ENCODE results near the gene YAE1. TPM values are rescaled to one million over a fixed set of nuclear protein-coding genes. Genes with fewer than 3 reads are reported as not detected.

YAE1 gene
- total and polyA plus RNA-seq, 2 of the 8 experiments (the other 6 are each of a cell fraction or from before 2014, with no cell fraction given): 24.1 to 38.0 TPM

- H2BK5ac ChIP-seq (ENCODE audit: low read depth, low read length): no peak overlapping the region
- FAIRE-seq: no peak
- ChIA-PET POLR2A (ENCODE audit: partially characterized antibody) (interaction anchor here (0.9 to 6.6 kb wide), 2 partner anchors 10 to 31 kb away, joined by 3 to 47 read pairs; partner anchors contain the start of gene RALA), CTCF (ENCODE audit: partially characterized antibody) (interaction anchor here (0.5 to 7.6 kb wide), 6 partner anchors 9 to 762 kb away, joined by 3 to 37 read pairs (median 4); no protein-coding TSS in a partner anchor)
- H3K9me3 ChIP-seq (ENCODE audit: insufficient read depth in 2 of 2, low read depth in 1 of 2, low read length in 1 of 2): no peaks in the 10 kb centered on the region
- no peaks in the 10 kb centered on the region for H3K79me1 ChIP-seq (ENCODE audit: low read depth, low read length)
- H3K9ac ChIP-seq (replicated peaks in 1 of 4; ENCODE audit: extremely low read depth in 1 of 4, low read depth in 3 of 4, low read length in 3 of 4): no peak overlapping the region
- no peaks in the 10 kb centered on the region for H3K23me2 ChIP-seq (ENCODE audit: low read depth, low read length)
- H3K18ac ChIP-seq (ENCODE audit: extremely low read depth, low read length): no peak overlapping the region
- no peak overlapping the region for H2AK5ac ChIP-seq (ENCODE audit: low read depth, low read length)
- no peak overlapping the region for H4K5ac ChIP-seq (ENCODE audit: insufficient read length, low read depth, low read length)
- no peaks in the 10 kb centered on the region for H3K36me3 ChIP-seq (ENCODE audit: control insufficient read depth in 2 of 4, insufficient read depth in 4 of 4, low read length in 3 of 4)
- no peak overlapping the region for H2BK12ac ChIP-seq (ENCODE audit: low read depth, low read length)
- H3K14ac ChIP-seq (ENCODE audit: insufficient read length): no peak overlapping the region
- DNase-seq (ENCODE audit: low read depth in 1 of 2, low spot score in 2 of 2): no peak
- H3K4me2 ChIP-seq (ENCODE audit: insufficient read depth in 1 of 2, low read depth in 2 of 2, low read length in 2 of 2): no peak overlapping the region
- H3K27me3 ChIP-seq (replicated peaks in 1 of 4; ENCODE audit: control insufficient read depth in 3 of 4, extremely low read depth in 1 of 4, insufficient read depth in 3 of 4, low read length in 3 of 4): peaks cover 0 to 10% (median 6%) of the 10 kb centered on the region in 4 experiments; a peak in 4 of 7 replicates
- no peak for TF ChIP-seq ATF2 (IDR thresholded peaks at IDR 0.05; ENCODE audit: low read length)
- no peak for TF ChIP-seq KDM5A (IDR thresholded peaks at IDR 0.05; ENCODE audit: low read length)
- no peak for TF ChIP-seq EZH2 (IDR thresholded peaks at IDR 0.05; ENCODE audit: low read depth, low read length, severe bottlenecking)
- TF ChIP-seq SUZ12 (IDR thresholded peaks at IDR 0.05; ENCODE audit: low read length): no peak
- no peak for TF ChIP-seq MAX (IDR thresholded peaks at IDR 0.05)
- TF ChIP-seq HDAC2 (IDR thresholded peaks at IDR 0.05; ENCODE audit: borderline replicate concordance in 1 of 2, low read depth in 2 of 2, low read length in 2 of 2): no peak
- H3K27ac ChIP-seq (ENCODE audit: low read depth, low read length): no peak overlapping the region
- 92% methylated on average over 4 of the region's 4 CpGs; no CpG with 5 or more reads in 1 of the 2 experiments for WGBS, 2 experiments (ENCODE audit: extremely low coverage in 1 of 2, insufficient coverage in 1 of 2, insufficient read length in 1 of 2, insufficient replicate concordance in 2 of 2, low coverage in 1 of 2, low lambda C conversion rate in 2 of 2, missing lambda C conversion rate in 1 of 2)
- H3K56ac ChIP-seq (replicated peaks; ENCODE audit: insufficient read length, low read depth, low read length): no peak overlapping the region
- H3K79me2 ChIP-seq (ENCODE audit: control insufficient read depth in 1 of 2, insufficient read depth in 2 of 2, low read length in 2 of 2): no peaks in the 10 kb centered on the region
- no peak overlapping the region for H2BK120ac ChIP-seq (replicated peaks; ENCODE audit: low read depth, low read length)
- H2BK20ac ChIP-seq (ENCODE audit: low read length): no peak overlapping the region
- no peak overlapping the region for H3K4ac ChIP-seq (replicated peaks; ENCODE audit: insufficient read length, low read depth, low read length)
- H4K8ac ChIP-seq (ENCODE audit: extremely low read depth, insufficient read depth, low read length): no peak overlapping the region
- H2AFZ ChIP-seq (ENCODE audit: low read length): no peak overlapping the region
- H3K4me1 ChIP-seq (replicated peaks in 1 of 4; ENCODE audit: control insufficient read depth in 3 of 4, insufficient read depth in 4 of 4, low read length in 3 of 4): peaks cover 0 to 4% (median 2%) of the 10 kb centered on the region in 4 experiments; a peak in 4 of 7 replicates
- no peak overlapping the region for H4K91ac ChIP-seq (replicated peaks; ENCODE audit: insufficient read length, low read length)
- no peak overlapping the region for H3K4me3 ChIP-seq (ENCODE audit: extremely low read depth in 1 of 4, insufficient read depth in 2 of 4, low read depth in 3 of 4, low read length in 4 of 4)
- no peak overlapping the region for H2BK15ac ChIP-seq (ENCODE audit: low read length)
- H3K23ac ChIP-seq (ENCODE audit: insufficient read length): peak overlapping the region; percentile 79
- H4K20me1 ChIP-seq (replicated peaks in 1 of 2; ENCODE audit: control insufficient read depth in 1 of 2, insufficient read depth in 2 of 2, low read length in 2 of 2): no peaks in the 10 kb centered on the region
These were observed 47.4 kb downstream of the YAE1 start for GRCh38 chr7:39613577-39613976.
